NB4 (cell line): ENCODE measurements around the gene OTOP2.

ENCODE experiments used
- DNase-seq: peaks from one replicate; pipeline ENCODE4 v3.0.0; 2010; ENCODE audit warnings: low read depth
- H3K4me3 ChIP-seq: one replicate; pipeline ENCODE4 v1.5.1; 2011; ENCODE audit warnings: mild to moderate bottlenecking, low read depth, low read length, moderate library complexity
- MAX ChIP-seq: IDR thresholded peaks from 2 replicates; pipeline ENCODE4 v1.6.1; 2011; ENCODE audit warnings: low read depth, low read length
- MYC ChIP-seq: IDR thresholded peaks from 2 replicates; pipeline ENCODE4 v1.6.1; 2011; ENCODE audit warnings: low read depth, low read length
- POLR2A ChIP-seq: IDR thresholded peaks from 2 replicates; pipeline ENCODE4 v1.6.1; 2011; ENCODE audit warnings: mild to moderate bottlenecking; ENCODE audit not compliant: insufficient read length; ENCODE audit errors: extremely low read depth
- TF ChIP-seq, protein P1 (sequence below): IDR thresholded peaks from one replicate; pipeline ENCODE4 v1.5.1; 2012; ENCODE audit warnings: low read depth, low read length

The OTOP2 gene

DNA sequence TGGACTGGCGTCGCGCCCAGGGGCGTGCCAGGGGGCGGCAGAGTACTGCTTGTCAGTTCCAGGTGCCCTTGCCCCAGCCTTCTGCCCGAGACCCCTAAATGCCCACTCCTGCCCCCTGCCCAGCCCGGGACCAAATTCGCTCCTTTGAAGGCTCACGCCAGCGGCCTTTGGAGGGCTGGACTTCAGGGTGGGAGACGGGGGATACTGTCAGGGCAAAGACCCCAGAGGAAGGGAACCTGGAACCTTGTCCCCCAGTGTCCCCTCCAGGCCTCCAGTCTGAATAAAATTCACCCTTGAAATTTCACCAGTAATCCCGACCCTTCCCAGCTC lies 12.4 kb downstream of the OTOP2 start:
- no peak overlapping the region for H3K4me3 ChIP-seq
- no peak for DNase-seq
- no peak for TF ChIP-seq POLR2A
- no peak for TF ChIP-seq MAX
- TF ChIP-seq, protein P1, sequence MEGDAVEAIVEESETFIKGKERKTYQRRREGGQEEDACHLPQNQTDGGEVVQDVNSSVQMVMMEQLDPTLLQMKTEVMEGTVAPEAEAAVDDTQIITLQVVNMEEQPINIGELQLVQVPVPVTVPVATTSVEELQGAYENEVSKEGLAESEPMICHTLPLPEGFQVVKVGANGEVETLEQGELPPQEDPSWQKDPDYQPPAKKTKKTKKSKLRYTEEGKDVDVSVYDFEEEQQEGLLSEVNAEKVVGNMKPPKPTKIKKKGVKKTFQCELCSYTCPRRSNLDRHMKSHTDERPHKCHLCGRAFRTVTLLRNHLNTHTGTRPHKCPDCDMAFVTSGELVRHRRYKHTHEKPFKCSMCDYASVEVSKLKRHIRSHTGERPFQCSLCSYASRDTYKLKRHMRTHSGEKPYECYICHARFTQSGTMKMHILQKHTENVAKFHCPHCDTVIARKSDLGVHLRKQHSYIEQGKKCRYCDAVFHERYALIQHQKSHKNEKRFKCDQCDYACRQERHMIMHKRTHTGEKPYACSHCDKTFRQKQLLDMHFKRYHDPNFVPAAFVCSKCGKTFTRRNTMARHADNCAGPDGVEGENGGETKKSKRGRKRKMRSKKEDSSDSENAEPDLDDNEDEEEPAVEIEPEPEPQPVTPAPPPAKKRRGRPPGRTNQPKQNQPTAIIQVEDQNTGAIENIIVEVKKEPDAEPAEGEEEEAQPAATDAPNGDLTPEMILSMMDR = no peak
- TF ChIP-seq MYC = no peak

DNA sequence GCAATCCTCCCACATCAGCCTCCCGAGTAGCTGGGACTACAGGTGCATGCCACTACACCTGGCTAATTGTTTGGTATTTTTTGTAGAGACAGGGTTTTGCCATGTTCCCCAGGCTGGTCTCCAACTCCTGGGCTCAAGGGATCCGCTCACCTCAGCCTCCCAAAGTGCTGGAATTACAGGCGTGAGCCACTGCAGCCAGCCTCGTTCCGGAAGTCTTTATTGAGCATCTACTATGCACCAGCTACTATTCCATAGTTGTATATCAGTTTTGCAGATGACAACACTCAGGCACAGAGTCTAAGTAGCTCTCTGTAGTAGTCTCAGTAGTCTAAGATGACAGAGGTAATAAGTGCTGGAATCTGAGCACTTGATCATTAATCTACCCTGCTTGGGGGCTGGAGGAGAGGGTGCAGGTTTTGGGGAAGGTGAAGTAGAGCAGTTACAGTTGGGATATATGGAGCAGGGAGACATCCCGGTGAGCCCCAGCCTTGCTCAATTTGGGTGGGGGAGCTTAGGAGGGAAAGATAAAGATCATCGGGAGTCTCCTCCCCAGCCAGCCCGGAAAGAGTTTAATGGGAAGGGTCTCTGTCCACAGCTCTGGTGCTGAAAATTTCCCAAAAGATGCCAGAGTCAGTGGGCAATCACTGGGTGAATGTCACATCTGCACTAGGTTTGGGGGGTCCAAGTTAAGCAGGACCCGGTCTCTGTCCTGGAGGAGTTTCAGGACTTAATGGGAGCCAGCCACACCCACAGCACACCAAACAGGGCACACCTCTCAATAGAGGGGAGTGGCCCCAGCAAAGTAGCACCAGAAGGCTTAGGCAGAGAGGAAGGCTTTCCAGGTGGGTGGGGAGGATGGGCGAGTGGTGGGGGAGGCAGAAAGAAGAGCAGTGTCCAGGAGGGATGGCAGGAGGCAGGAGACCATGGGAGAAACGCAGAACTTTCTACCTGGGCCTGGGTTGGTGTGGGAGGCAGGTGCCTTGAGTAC lies 13.3 kb downstream of the OTOP2 start:
- DNase-seq = no peak
- TF ChIP-seq MAX = no peak
- no peak for TF ChIP-seq POLR2A
- TF ChIP-seq, protein P1 = no peak
- no peak for TF ChIP-seq MYC
- H3K4me3 ChIP-seq = no peak overlapping the region

- no peak overlapping the region for H3K4me3 ChIP-seq
- DNase-seq = no peak
- TF ChIP-seq, protein P1 = no peak
- TF ChIP-seq MAX = no peak
These were observed 14.3 kb downstream of the OTOP2 start for GRCh38 chr17:74938194-74938950.

DNA sequence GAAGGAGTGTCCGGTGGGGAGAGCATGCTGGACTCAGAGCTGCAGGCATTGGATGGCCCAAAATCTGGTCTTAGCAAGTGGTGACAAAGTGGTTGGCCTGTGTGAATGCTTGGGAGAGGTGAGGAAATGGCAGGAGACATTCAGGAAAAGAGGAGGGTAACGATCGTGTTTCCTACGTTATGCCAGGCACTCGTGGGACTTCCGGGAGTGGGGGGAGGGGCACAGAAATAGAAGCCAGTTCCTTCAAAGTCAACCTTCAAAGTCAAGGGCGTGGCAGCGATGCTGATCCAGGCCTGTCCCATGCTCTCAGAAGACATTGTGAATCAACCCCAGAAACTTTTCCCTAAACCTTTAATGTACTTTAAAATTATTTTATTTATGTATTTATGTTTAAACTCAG lies 15.5 kb downstream of the OTOP2 start:
- no peak for DNase-seq
- TF ChIP-seq MYC = no peak
- no peak for TF ChIP-seq MAX
- TF ChIP-seq, protein P1 = no peak
- no peak for TF ChIP-seq POLR2A

GRCh38 chr17:74941128-74941725 lies 17.2 kb downstream of the OTOP2 start:
- TF ChIP-seq MAX (no peak), MYC (no peak), POLR2A (no peak)
- TF ChIP-seq, protein P1 = no peak
- no peak for DNase-seq
- no peak overlapping the region for H3K4me3 ChIP-seq

More for the DNA sequence above, 15.5 kb downstream of the OTOP2 start:
- no peak overlapping the region for H3K4me3 ChIP-seq
